GM12878 (cell line): ENCODE measurements around the gene YIPF6. TPM values are rescaled to one million over a fixed set of nuclear protein-coding genes. Genes with fewer than 3 reads are reported as not detected.

Source experiments
- ATAC-seq: fragments of 200-7000 bp; cut with Tn5 transposase; 3 replicates; pipeline ENCODE4 v1.9.1; 2020; ENCODE audit warnings: mild to moderate bottlenecking, moderate library complexity
- Bru-seq: library from RNA; stranded (reverse); fragments of 400-500 nt; gene quantifications from one replicate; lab custom pipeline; 2021; lab: Mats Ljungman, UMichigan
- BruChase-seq, 2 experiments: library from RNA; stranded (reverse); fragments of 400-500 nt; gene quantifications; one replicate each; lab custom pipeline; 2021; lab: Mats Ljungman, UMichigan
- BruUV-seq: library from RNA; stranded (reverse); fragments of 400-500 nt; replicated peaks from 2 replicates; lab custom pipeline; 2021; lab: Mats Ljungman, UMichigan
- CTCF ChIA-PET: fragments of 300-600 bp; sonication (Branson Sonifier 250); formaldehyde crosslinking; extraction: SDS; loops from one replicate; lab custom pipeline; 2021; ENCODE audit warnings: inconsistent platforms; lab: Yijun Ruan, JAX
- POLR2A ChIA-PET: fragments of 350-600 bp; formaldehyde crosslinking; extraction: SDS; loops from one replicate; lab custom pipeline; 2021; ENCODE audit warnings: inconsistent platforms; lab: Charles Lee
- RAD21 ChIA-PET: fragments of 300-600 bp; sonication (Branson Sonifier 250); formaldehyde crosslinking; loops from one replicate; lab custom pipeline; 2023; ENCODE audit warnings: antibody characterized with exemption; ENCODE audit not compliant: unreplicated experiment; lab: Charles Lee
- SMC1A ChIA-PET: fragments of 300-600 bp; sonication (Branson Sonifier 250); formaldehyde crosslinking; loops from one replicate; lab custom pipeline; 2023; ENCODE audit not compliant: unreplicated experiment, uncharacterized antibody; lab: Charles Lee
- DNase-seq: peaks from one replicate; pipeline ENCODE4 v3.0.0-alpha.2; 2011; ENCODE audit warnings: low read depth, low spot score
- FAIRE-seq: peaks from 3 replicates; lab custom pipeline; 2011; peaks lifted over from hg19 to GRCh38; lab: Jason Lieb, UNC
- H2AFZ ChIP-seq: 2 replicates; pipeline ENCODE4 v1.6.0; 2011; ENCODE audit warnings: low read depth, low read length, control low read depth; ENCODE audit not compliant: control insufficient read depth
- H3K27ac ChIP-seq: 2 replicates; pipeline ENCODE4 v1.5.1; 2011; ENCODE audit warnings: control low read depth; ENCODE audit not compliant: control insufficient read depth, insufficient read depth
- H3K27me3 ChIP-seq, 2 experiments: replicated peaks in 1 of 2; 2 replicates each; pipeline versions ENCODE4 v1.6.0 to v1.6.1; 2011; ENCODE audit warnings: low read length in 1 of 2; ENCODE audit not compliant: control insufficient read depth in 2 of 2, insufficient read depth in 2 of 2
- H3K36me3 ChIP-seq, 2 experiments: 2 replicates each; pipeline ENCODE4 v1.5.1; 2011; ENCODE audit warnings: low read length in 1 of 2; ENCODE audit not compliant: control insufficient read depth in 2 of 2, insufficient read depth in 2 of 2
- H3K4me1 ChIP-seq: 2 replicates; pipeline ENCODE4 v1.6.1; 2011; ENCODE audit warnings: mild to moderate bottlenecking, low read length, moderate library complexity, mixed read lengths; ENCODE audit not compliant: control insufficient read depth, insufficient read depth
- H3K4me2 ChIP-seq: 2 replicates; pipeline ENCODE4 v1.6.0; 2011; ENCODE audit warnings: control low read depth; ENCODE audit not compliant: control insufficient read depth, insufficient read depth
- H3K4me3 ChIP-seq: fragments of 200-600 bp; sonication (generic); 2 replicates; pipeline ENCODE4 v1.5.1; 2016
- H3K79me2 ChIP-seq: 2 replicates; pipeline ENCODE4 v1.6.0; 2011; ENCODE audit warnings: low read length; ENCODE audit not compliant: control insufficient read depth, insufficient read depth
- H3K9ac ChIP-seq: 2 replicates; pipeline ENCODE4 v1.8.0; 2011; ENCODE audit warnings: low read length, control low read depth, mixed read lengths; ENCODE audit not compliant: control insufficient read depth, insufficient read depth
- H3K9me3 ChIP-seq: replicated peaks from 3 replicates; pipeline ENCODE4 v1.5.1; 2011; ENCODE audit warnings: mild to moderate bottlenecking, low read length; ENCODE audit not compliant: control insufficient read depth, insufficient read depth
- H4K20me1 ChIP-seq: 2 replicates; pipeline ENCODE4 v1.6.0; 2011; ENCODE audit not compliant: control insufficient read depth, insufficient read depth
- BHLHE40 ChIP-seq, 2 experiments: fragments of 450-650 bp in 1 of 2; IDR thresholded peaks; 2 replicates each; pipeline ENCODE4 v1.6.1; 2011 to 2017; ENCODE audit warnings: low read depth in 2 of 2, borderline replicate concordance in 1 of 2, improper control_type of control experiment in 1 of 2, low read length in 1 of 2, mild to moderate bottlenecking in 1 of 2
- NFYB ChIP-seq: IDR thresholded peaks from 2 replicates; pipeline ENCODE4 v1.6.1; 2011; ENCODE audit warnings: low read depth, mild to moderate bottlenecking, low read length, improper control_type of control experiment, moderate library complexity; ENCODE audit not compliant: insufficient read depth
- PML ChIP-seq: IDR thresholded peaks from 2 replicates; pipeline ENCODE4 v1.6.1; 2012; ENCODE audit warnings: low read length, inconsistent platforms
- RELA ChIP-seq: fragments of 450-650 bp; IDR thresholded peaks from 2 replicates; pipeline ENCODE4 v1.8.0; 2014; ENCODE audit warnings: borderline replicate concordance; ENCODE audit not compliant: partially characterized antibody
- TBL1XR1 ChIP-seq: IDR thresholded peaks from 2 replicates; pipeline ENCODE4 v1.6.1; 2012; ENCODE audit warnings: low read depth, low read length, improper control_type of control experiment
- USF1 ChIP-seq: IDR thresholded peaks from 2 replicates; pipeline ENCODE4 v1.6.1; 2011; ENCODE audit warnings: borderline replicate concordance, low read depth, mild to moderate bottlenecking, moderate library complexity, mixed read lengths, low read length; ENCODE audit not compliant: insufficient read depth; ENCODE audit errors: extremely low read length
- YY1 ChIP-seq: IDR thresholded peaks from 2 replicates; pipeline ENCODE4 v1.6.1; 2011; ENCODE audit warnings: low read depth, mild to moderate bottlenecking, low read length
- ZNF687 ChIP-seq: fragments of 450-650 bp; IDR thresholded peaks from 2 replicates; pipeline ENCODE4 v1.6.1; 2017; ENCODE audit warnings: mild to moderate bottlenecking, moderate library complexity
- WGBS: methylation state at CpG from one replicate; pipeline ENCODE4 v1.1.6; 2016; ENCODE audit warnings: low lambda C conversion rate; ENCODE audit not compliant: insufficient replicate concordance, insufficient coverage; ENCODE audit errors: missing lambda C conversion rate; 5-methylcytosine and 5-hydroxymethylcytosine counted together
- in situ Hi-C: fragments of 300-500 bp; cut with MboI; formaldehyde crosslinking; loops from 9 replicates; pipeline ENCODE4 v1.14.3; 2018; ENCODE audit warnings: mixed read lengths
- intact Hi-C: fragments of 100-400 bp; cut with micrococcal nuclease; formaldehyde crosslinking; loops from one replicate; pipeline ENCODE4 v1.14.2; 2022; ENCODE audit not compliant: unreplicated experiment
- long read RNA-seq, 2 experiments: library from polyadenylated mRNA; unstranded; transcript quantifications; one replicate each; pipeline ENCODE4 v2.0.0, GENCODE V29; 2019 to 2020
- polyA minus RNA-seq, 3 experiments: library from RNA; depleted of rRNA, polyadenylated mRNA; stranded (reverse); fragments of >200 nt; gene quantifications; 2 replicates each; pipeline ENCODE4 v1.2.3, GENCODE V29; 2011
- polyA plus RNA-seq, 11 experiments: library from polyadenylated mRNA; depleted of rRNA in 4 of 11; unstranded in 6 of 11; stranded (reverse) in 5 of 11; fragments of >200 nt; fragmentation: Nextera tagmentation in 4 of 11; fragmentation: Illumina TruSeq in 1 of 11; extraction: Ambion mirVana in 4 of 11; extraction: Trizol in 1 of 11; gene quantifications; 1 replicate in 1 of 11; 2 replicates in 10 of 11; pipeline versions ENCODE4 v1.2.1 to v1.2.3, GENCODE V29; 2011 to 2016; ENCODE audit warnings: inconsistent platforms in 2 of 11, missing spikeins in 2 of 11, low read depth in 1 of 11
- total RNA-seq, 4 experiments: library from RNA; depleted of rRNA in 3 of 4; stranded (reverse); fragments of >200 nt in 3 of 4; fragmentation: Illumina TruSeq in 1 of 4; extraction: Trizol in 1 of 4; gene quantifications; 2 replicates each; pipeline versions ENCODE4 v1.2.1 to v1.2.3, GENCODE V29; 2013 to 2021

The YIPF6 gene
- total RNA-seq (2013; cell fraction: nucleolus; rRNA removed), result 27.5 and 28.5 TPM in 2 replicates
- total RNA-seq (2014; rRNA removed) (8.9 and 10.9 TPM in 2 replicates), total RNA-seq (2014; rRNA removed; fragmentation: Illumina TruSeq; extraction: Trizol) (6.9 and 8.0 TPM in 2 replicates), total RNA-seq (2021) (10.4 and 11.0 TPM in 2 replicates), polyA plus RNA-seq (2011; rRNA removed) (15.9 and 17.8 TPM in 2 replicates), polyA plus RNA-seq (2014; fragmentation: Illumina TruSeq; extraction: Trizol) (6.6 and 8.4 TPM in 2 replicates), polyA plus RNA-seq (2014; fragmentation: Nextera tagmentation; extraction: Ambion mirVana) (10 to 100 TPM; 13.9 to 23.1 TPM), polyA plus RNA-seq (2014; rRNA removed) (5.9 and 6.1 TPM in 2 replicates), polyA plus RNA-seq (2016; fragmentation: Nextera tagmentation; extraction: Ambion mirVana) (10 to 100 TPM; 16.6 to 18.2 TPM), polyA minus RNA-seq (2011; rRNA and poly(A)+ RNA removed) (8.6 and 11.7 TPM in 2 replicates), Bru-seq, nascent RNA (percentile 79 among the genes with signal in this experiment), BruChase-seq, experiment 1, labeled RNA remaining after a 6-hour chase (percentile 76 among the genes with signal in this experiment), BruChase-seq, experiment 2, labeled RNA remaining after a 2-hour chase (percentile 82 among the genes with signal in this experiment)
- 3.2 TPM for polyA plus RNA-seq (2011; ENCODE audit: low read depth)
- polyA plus RNA-seq (2011; cell fraction: cytosol; rRNA removed), result 5.6 and 7.2 TPM in 2 replicates
- 6.4 and 7.8 TPM in 2 replicates for polyA plus RNA-seq (2011; cell fraction: nucleus; rRNA removed)
- 6.2 and 6.6 TPM in 2 replicates for polyA plus RNA-seq (2012)
- polyA minus RNA-seq (2011; cell fraction: cytosol; rRNA and poly(A)+ RNA removed), result 2.7 and 5.0 TPM in 2 replicates
- polyA minus RNA-seq (2011; cell fraction: nucleus; rRNA and poly(A)+ RNA removed), result 5.1 and 8.5 TPM in 2 replicates
- long read RNA-seq, experiment 1, full-length matches to known transcripts, result 9 of 12 reads
- long read RNA-seq, experiment 1, partial matches to known transcripts, result 1 of 12 reads
- long read RNA-seq, experiment 1, other reads (novel, unspliced or antisense), result 2 of 12 reads
- long read RNA-seq, experiment 2, full-length matches to known transcripts, result 39 of 59 reads
- long read RNA-seq, experiment 2, partial matches to known transcripts, result 5 of 59 reads
- long read RNA-seq, experiment 2, other reads (novel, unspliced or antisense), result 15 of 59 reads

- peak within 1 kb of the TSS; percentile 31 for H2AFZ ChIP-seq
- DNase-seq (no peak), FAIRE-seq (no peak), ATAC-seq (peak; percentile 95)
- BruUV-seq, result no TSS peak
- H3K9me3 ChIP-seq, result no peaks in the 10 kb centered on the region
- H3K4me1 ChIP-seq, result no peaks in the 10 kb centered on the region
- WGBS, result 34% methylated on average over 67 of the region's 68 CpGs
- in situ Hi-C loops (no loop called here), intact Hi-C loops (no loop called here)
- SMC1A ChIA-PET, result no interaction called here
- H3K4me3 ChIP-seq, result peak within 1 kb of the TSS; percentile 70
- RAD21 ChIA-PET, result interaction anchor here (0.7 kb wide), 1 partner anchor 212 kb away, joined by 3 read pairs; no protein-coding TSS in a partner anchor
- H3K9ac ChIP-seq, result peak within 1 kb of the TSS; percentile 87
- H4K20me1 ChIP-seq, result no peaks in the 10 kb centered on the region
- CTCF ChIA-PET, result interaction anchor here (0.7 to 1.7 kb wide), 3 partner anchors 10 to 1457 kb away, joined by 3 read pairs; no protein-coding TSS in a partner anchor
- POLR2A ChIA-PET, result no interaction called here
- H3K36me3 ChIP-seq, result no peaks in the 10 kb centered on the region
- H3K79me2 ChIP-seq, result peaks cover 21% of the 10 kb centered on the region
- H3K4me2 ChIP-seq, result peak within 1 kb of the TSS; percentile 50
- no peaks in the 10 kb centered on the region for H3K27me3 ChIP-seq
- peak within 1 kb of the TSS; percentile 51 for H3K27ac ChIP-seq
- TF ChIP-seq RELA (no peak), PML (peak; percentile 91), YY1 (peak; percentile 98), ZNF687 (peak; percentile 65), BHLHE40 (IDR thresholded peaks at IDR 0.05; ENCODE audit: borderline replicate concordance in 1 of 2, low read depth in 2 of 2, low read length in 1 of 2) (peak; percentile 23 to 82; a peak in 2 of 4 replicates), TBL1XR1 (no peak; the same call in 1 of the 2 replicates), USF1 (peak; percentile 16), NFYB (0 out of 2 replicates have a peak, but pooled peaks have one; percentile 23)
These were observed at the start of gene YIPF6 for GRCh38 chrX:68498508-68499379. YIPF6 (plus strand) TSS chrX:68499051; CDS start chrX:68499067, 16 bp downstream.
